NCI-H2196 treated with DMSO at 0.1 percent for 48 hours (cell line): ENCODE results near the gene B9D1.
A peak's percentile ranks its signal among the peaks of the same experiment; 100 is the strongest.

Experiments
- DNase-seq: peaks from one replicate; lab custom pipeline; 2025; ENCODE audit not compliant: unreplicated experiment; lab: John Stamatoyannopoulos, UW

Gene B9D1

GRCh38 chr17:19377602-19378415, 15.3 kb upstream of the B9D1 start:
- DNase-seq: peak; percentile 89

- no peak for DNase-seq
Observed at GRCh38 chr17:19376811-19377210, 14.3 kb upstream of the B9D1 start.

GRCh38 chr17:19375732-19376131, 13.2 kb upstream of the B9D1 start:
- DNase-seq: no peak

GRCh38 chr17:19374136-19374535, 11.6 kb upstream of the B9D1 start:
- no peak for DNase-seq

GRCh38 chr17:19372866-19373504, 10.5 kb upstream of the B9D1 start:
- no peak for DNase-seq

GRCh38 chr17:19372439-19372838, 9.9 kb upstream of the B9D1 start:
- DNase-seq: no peak

GRCh38 chr17:19372011-19372370, 9.5 kb upstream of the B9D1 start:
- DNase-seq: no peak

- no peak for DNase-seq
Observed at GRCh38 chr17:19371259-19372010, 8.9 kb upstream of the B9D1 start.

- DNase-seq: no peak
Observed at GRCh38 chr17:19370493-19370960, 8.0 kb upstream of the B9D1 start.

GRCh38 chr17:19369846-19370492, 7.4 kb upstream of the B9D1 start:
- no peak for DNase-seq

GRCh38 chr17:19369107-19369778, 6.7 kb upstream of the B9D1 start:
- no peak for DNase-seq

- no peak for DNase-seq
Observed at GRCh38 chr17:19368229-19368628, 5.7 kb upstream of the B9D1 start.

GRCh38 chr17:19366637-19366972, 4.1 kb upstream of the B9D1 start:
- no peak for DNase-seq

GRCh38 chr17:19365833-19366636, 3.5 kb upstream of the B9D1 start:
- no peak for DNase-seq

- DNase-seq: no peak
Observed at GRCh38 chr17:19365499-19365817, 2.9 kb upstream of the B9D1 start.

GRCh38 chr17:19364699-19365498, 2.4 kb upstream of the B9D1 start:
- DNase-seq: no peak

- no peak for DNase-seq
Observed at GRCh38 chr17:19363460-19364035, 1.0 kb upstream of the B9D1 start.

GRCh38 chr17:19363114-19363438, 553 bp upstream of the B9D1 start:
- DNase-seq: no peak

- no peak for DNase-seq
Observed at GRCh38 chr17:19361944-19362276, 613 bp downstream of the B9D1 start.
